HG03432 (cell line): ENCODE results near the gene ZNF451.

Source experiments
- ATAC-seq: cut with Tn5 transposase; IDR thresholded peaks from one replicate; pipeline ENCODE4 v1.9.1; 2021; ENCODE audit warnings: mild to moderate bottlenecking, moderate library complexity; ENCODE audit not compliant: unreplicated experiment

ZNF451 gene

GRCh38 chr6:57201718-57202117 is 111.7 kb downstream of the ZNF451 start:
- no peak for ATAC-seq

- ATAC-seq = no peak
Observed at GRCh38 chr6:57205550-57206328, 115.8 kb downstream of the ZNF451 start.

- ATAC-seq = no peak
Observed at GRCh38 chr6:57207141-57207540, 117.2 kb downstream of the ZNF451 start.

- no peak for ATAC-seq
Observed at GRCh38 chr6:57207872-57208271, 117.9 kb downstream of the ZNF451 start.

GRCh38 chr6:57209030-57209429 is 119.0 kb downstream of the ZNF451 start:
- no peak for ATAC-seq

- ATAC-seq = no peak
Observed at GRCh38 chr6:57210060-57210459, 120.1 kb downstream of the ZNF451 start.

GRCh38 chr6:57215260-57215659 is 125.3 kb downstream of the ZNF451 start:
- ATAC-seq = no peak

- ATAC-seq = no peak
Observed at GRCh38 chr6:57216235-57217101, 126.5 kb downstream of the ZNF451 start.

GRCh38 chr6:57217270-57217669 is 127.3 kb downstream of the ZNF451 start:
- ATAC-seq = no peak
